ENCODE results near the gene SIM2.

The SIM2 gene

GRCh38 chr21:36697851-36698384 lies 997 bp upstream of the SIM2 start:
- no peak overlapping the region for H2AFZ ChIP-seq (ENCODE audit: low read depth, low read length)
- no peak overlapping the region for H3K9ac ChIP-seq (ENCODE audit: low read length)
- TF ChIP-seq CTCF (IDR thresholded peaks at IDR 0.05; ENCODE audit: low read depth, low read length): no peak
- TF ChIP-seq EZH2phosphoT487 (IDR thresholded peaks at IDR 0.05; ENCODE audit: low read depth): no peak
- no peaks in the 10 kb centered on the region for H3K4me1 ChIP-seq (ENCODE audit: low read length)
- no peaks in the 10 kb centered on the region for H3K36me3 ChIP-seq (replicated peaks; ENCODE audit: low read depth, low read length)
- no peak overlapping the region for H3K4me2 ChIP-seq (ENCODE audit: low read length)
- H3K27ac ChIP-seq (ENCODE audit: low read length): no peak overlapping the region
- no peaks in the 10 kb centered on the region for H3K9me3 ChIP-seq (ENCODE audit: insufficient read depth, low read length)
- H3K4me3 ChIP-seq (ENCODE audit: low read length): no peak overlapping the region
- no peaks in the 10 kb centered on the region for H4K20me1 ChIP-seq (ENCODE audit: insufficient read depth, low read length)
- H3K27me3 ChIP-seq (ENCODE audit: low read depth, low read length): no peaks in the 10 kb centered on the region
- no peaks in the 10 kb centered on the region for H3K79me2 ChIP-seq (ENCODE audit: low read length)

- no peak overlapping the region for H2AFZ ChIP-seq (ENCODE audit: low read depth, low read length)
- H3K4me2 ChIP-seq (ENCODE audit: low read length): no peak overlapping the region
- TF ChIP-seq CTCF (IDR thresholded peaks at IDR 0.05; ENCODE audit: low read depth, low read length) (no peak), EZH2phosphoT487 (IDR thresholded peaks at IDR 0.05; ENCODE audit: low read depth) (no peak)
- no peaks in the 10 kb centered on the region for H3K4me1 ChIP-seq (ENCODE audit: low read length)
- no peak overlapping the region for H3K9ac ChIP-seq (ENCODE audit: low read length)
- H3K9me3 ChIP-seq (ENCODE audit: insufficient read depth, low read length): no peaks in the 10 kb centered on the region
- H3K36me3 ChIP-seq (replicated peaks; ENCODE audit: low read depth, low read length): no peaks in the 10 kb centered on the region
- no peak overlapping the region for H3K27ac ChIP-seq (ENCODE audit: low read length)
- no peaks in the 10 kb centered on the region for H3K79me2 ChIP-seq (ENCODE audit: low read length)
- no peaks in the 10 kb centered on the region for H4K20me1 ChIP-seq (ENCODE audit: insufficient read depth, low read length)
- no peak overlapping the region for H3K4me3 ChIP-seq (ENCODE audit: low read length)
- no peaks in the 10 kb centered on the region for H3K27me3 ChIP-seq (ENCODE audit: low read depth, low read length)
Measured at GRCh38 chr21:36698385-36698980, 432 bp upstream of the SIM2 start.

GRCh38 chr21:36699546-36700294 lies 805 bp downstream of the SIM2 start:
- Histone ChIP-seq H3K27ac (ENCODE audit: low read length) (no peak overlapping the region), H3K4me3 (ENCODE audit: low read length) (no peak overlapping the region), H3K79me2 (ENCODE audit: low read length) (no peaks in the 10 kb centered on the region), H3K4me2 (ENCODE audit: low read length) (no peak overlapping the region), H3K27me3 (ENCODE audit: low read depth, low read length) (no peaks in the 10 kb centered on the region), H3K9me3 (ENCODE audit: insufficient read depth, low read length) (no peaks in the 10 kb centered on the region), H4K20me1 (ENCODE audit: insufficient read depth, low read length) (no peaks in the 10 kb centered on the region), H3K36me3 (replicated peaks; ENCODE audit: low read depth, low read length) (no peaks in the 10 kb centered on the region), H3K9ac (ENCODE audit: low read length) (no peak overlapping the region), H3K4me1 (ENCODE audit: low read length) (no peaks in the 10 kb centered on the region), H2AFZ (ENCODE audit: low read depth, low read length) (no peak overlapping the region)
- TF ChIP-seq CTCF (IDR thresholded peaks at IDR 0.05; ENCODE audit: low read depth, low read length): no peak
- TF ChIP-seq EZH2phosphoT487 (IDR thresholded peaks at IDR 0.05; ENCODE audit: low read depth): no peak

- H3K4me2 ChIP-seq (ENCODE audit: low read length): no peak overlapping the region
- no peak overlapping the region for H2AFZ ChIP-seq (ENCODE audit: low read depth, low read length)
- no peaks in the 10 kb centered on the region for H4K20me1 ChIP-seq (ENCODE audit: insufficient read depth, low read length)
- H3K4me3 ChIP-seq (ENCODE audit: low read length): no peak overlapping the region
- no peaks in the 10 kb centered on the region for H3K9me3 ChIP-seq (ENCODE audit: insufficient read depth, low read length)
- no peaks in the 10 kb centered on the region for H3K27me3 ChIP-seq (ENCODE audit: low read depth, low read length)
- no peak for TF ChIP-seq EZH2phosphoT487 (IDR thresholded peaks at IDR 0.05; ENCODE audit: low read depth)
- TF ChIP-seq CTCF (IDR thresholded peaks at IDR 0.05; ENCODE audit: low read depth, low read length): no peak
- no peak overlapping the region for H3K9ac ChIP-seq (ENCODE audit: low read length)
- H3K36me3 ChIP-seq (replicated peaks; ENCODE audit: low read depth, low read length): no peaks in the 10 kb centered on the region
- no peak overlapping the region for H3K27ac ChIP-seq (ENCODE audit: low read length)
- H3K4me1 ChIP-seq (ENCODE audit: low read length): no peaks in the 10 kb centered on the region
- H3K79me2 ChIP-seq (ENCODE audit: low read length): no peaks in the 10 kb centered on the region
Measured at GRCh38 chr21:36700295-36700970, 1.5 kb downstream of the SIM2 start.
